Stromal cell of bone marrow (primary cell): Measurements from ENCODE around the gene B2M.
A peak's percentile ranks its signal among the peaks of the same experiment; 100 is the strongest.
"Not testable (repeated sequence)": the region's sequence is repeated elsewhere in the genome, so short reads cannot be mapped to it uniquely, and the experiment has no call there.

Source experiments
- DNase-seq: peaks from one replicate; pipeline ENCODE4 v3.0.0-alpha.2; 2012; ENCODE audit warnings: low read depth

B2M gene

GRCh38 chr15:44711096-44711742 lies at the start of gene B2M, which contains the start of gene PATL2:
TSS of gene B2M (plus strand) at chr15:44711517. CDS start at chr15:44711547, 30 bp downstream.
TSS of gene PATL2 (minus strand) at chr15:44711323. CDS start at chr15:44676490, 34,833 bp downstream.
- DNase-seq, result peak; percentile 89

GRCh38 chr15:44661576-44661975 lies 49.7 kb upstream of the B2M start:
- DNase-seq, result no peak

- DNase-seq, result no peak
Measured at GRCh38 chr15:44662478-44663409, 48.6 kb upstream of the B2M start.

- peak; percentile 97 for DNase-seq
Measured at GRCh38 chr15:44663410-44664308, 47.7 kb upstream of the B2M start, which contains the start of gene SPG11. TSS of gene SPG11 (minus strand) at chr15:44663662. CDS start at chr15:44663647, 15 bp downstream.

- no peak for DNase-seq
Measured at GRCh38 chr15:44666210-44667038, 44.9 kb upstream of the B2M start.

- DNase-seq, result no peak
Measured at GRCh38 chr15:44667039-44667360, 44.3 kb upstream of the B2M start.

GRCh38 chr15:44668921-44669320 lies 42.4 kb upstream of the B2M start:
- no peak for DNase-seq

- DNase-seq, result no peak
Measured at GRCh38 chr15:44670087-44670950, 41.0 kb upstream of the B2M start.

- DNase-seq, result no peak
Measured at GRCh38 chr15:44673639-44674038, 37.7 kb upstream of the B2M start.

GRCh38 chr15:44675911-44676310 lies 35.4 kb upstream of the B2M start:
- no peak for DNase-seq

- DNase-seq, result no peak
Measured at GRCh38 chr15:44676676-44677075, 34.6 kb upstream of the B2M start.

GRCh38 chr15:44682211-44682610 lies 29.1 kb upstream of the B2M start:
- DNase-seq, result no peak

GRCh38 chr15:44682809-44683682 lies 28.3 kb upstream of the B2M start:
- not testable (repeated sequence) for DNase-seq

- not testable (repeated sequence) for DNase-seq
Measured at GRCh38 chr15:44689318-44689717, 22.0 kb upstream of the B2M start.

GRCh38 chr15:44690245-44690644 lies 21.1 kb upstream of the B2M start:
- DNase-seq, result not testable (repeated sequence)

- DNase-seq, result no peak
Measured at GRCh38 chr15:44692659-44693058, 18.7 kb upstream of the B2M start.

GRCh38 chr15:44694416-44694815 lies 16.9 kb upstream of the B2M start:
- no peak for DNase-seq

GRCh38 chr15:44695294-44695693 lies 16.0 kb upstream of the B2M start:
- no peak for DNase-seq

GRCh38 chr15:44697014-44697413 lies 14.3 kb upstream of the B2M start:
- no peak for DNase-seq
